ENCODE data around the gene CABLES1. TPM values are rescaled to one million over a fixed set of nuclear protein-coding genes. Genes with fewer than 3 reads are reported as not detected.
"Not testable (repeated sequence)": the region's sequence is repeated elsewhere in the genome, so short reads cannot be mapped to it uniquely, and the experiment has no call there.

Gene CABLES1, protein sequence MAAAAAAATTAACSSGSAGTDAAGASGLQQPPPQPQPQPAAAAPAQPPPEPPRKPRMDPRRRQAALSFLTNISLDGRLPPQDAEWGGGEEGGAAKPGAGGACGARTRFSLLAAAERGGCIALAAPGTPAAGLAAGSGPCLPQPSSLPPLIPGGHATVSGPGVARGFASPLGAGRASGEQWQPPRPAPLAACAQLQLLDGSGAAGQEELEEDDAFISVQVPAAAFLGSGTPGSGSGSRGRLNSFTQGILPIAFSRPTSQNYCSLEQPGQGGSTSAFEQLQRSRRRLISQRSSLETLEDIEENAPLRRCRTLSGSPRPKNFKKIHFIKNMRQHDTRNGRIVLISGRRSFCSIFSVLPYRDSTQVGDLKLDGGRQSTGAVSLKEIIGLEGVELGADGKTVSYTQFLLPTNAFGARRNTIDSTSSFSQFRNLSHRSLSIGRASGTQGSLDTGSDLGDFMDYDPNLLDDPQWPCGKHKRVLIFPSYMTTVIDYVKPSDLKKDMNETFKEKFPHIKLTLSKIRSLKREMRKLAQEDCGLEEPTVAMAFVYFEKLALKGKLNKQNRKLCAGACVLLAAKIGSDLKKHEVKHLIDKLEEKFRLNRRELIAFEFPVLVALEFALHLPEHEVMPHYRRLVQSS
- total RNA-seq: 1 to 10 TPM; 2.7 to 5.8 TPM

DNA sequence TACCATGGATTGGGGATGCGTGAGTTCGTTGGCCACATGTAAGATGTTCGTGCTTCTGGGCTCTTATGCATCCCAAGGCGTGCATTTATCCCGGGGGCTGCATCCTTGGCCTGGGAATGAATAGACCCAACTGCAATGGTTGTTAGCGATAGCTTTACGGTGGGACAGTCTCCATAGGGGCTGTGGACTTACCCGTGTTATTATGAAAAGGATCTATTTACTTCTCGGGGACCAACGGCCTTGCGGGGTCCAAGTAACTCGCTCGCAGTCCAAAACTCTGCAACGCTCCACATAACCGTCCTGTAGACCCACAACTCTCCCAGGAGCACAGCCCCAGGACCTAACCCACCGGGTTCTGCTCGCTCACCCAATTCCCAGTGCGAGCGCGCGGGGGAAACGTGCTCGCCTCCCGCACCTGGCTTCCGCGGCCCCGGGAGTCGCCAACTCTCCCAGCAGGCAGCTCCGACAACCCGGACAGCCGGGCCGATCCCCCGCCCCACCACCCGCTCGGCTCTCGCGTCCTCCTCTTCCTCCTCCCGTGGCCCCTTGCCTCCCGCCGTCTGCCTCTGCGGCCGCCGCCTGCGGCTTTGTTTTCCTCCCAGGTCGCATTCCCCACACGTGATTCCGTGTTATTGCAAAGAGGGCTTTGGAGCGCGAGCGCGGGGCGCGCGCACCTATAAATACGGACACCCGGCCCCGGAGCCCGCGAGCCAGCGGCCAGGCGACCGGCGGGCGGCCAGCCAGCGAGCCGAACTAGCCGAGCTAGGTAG, at the start of gene CABLES1:
Gene CABLES1 (plus strand): TSS at position 706 of the 770 bp plus-strand sequence. CDS start 278 bp downstream, outside the sequence.
- Mint-ChIP-seq H3K27me3 (peaks cover 35% of the 10 kb centered on the region), H3K27ac (no peak within 1 kb of the TSS)

DNA sequence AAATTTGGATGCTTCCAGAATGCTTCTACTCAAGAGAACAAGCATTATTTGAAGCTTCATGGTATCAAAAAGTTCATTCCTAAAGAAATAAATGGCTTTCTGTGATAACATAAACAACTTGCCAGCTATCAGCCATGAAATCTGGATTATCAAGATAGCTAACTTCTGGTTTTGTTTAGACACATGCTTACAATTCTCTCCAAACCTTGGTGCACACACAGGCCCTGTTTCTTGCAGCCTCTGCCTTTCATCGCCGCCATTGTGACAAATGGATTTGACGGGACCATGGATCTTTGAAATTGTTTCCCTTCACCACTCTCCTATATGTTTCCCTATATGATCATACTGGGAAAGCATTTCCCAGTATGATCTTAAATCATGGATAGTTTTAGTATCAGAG, 47.9 kb upstream of the CABLES1 start:
- Mint-ChIP-seq H3K4me3 (no peak overlapping the region), H3K9me3 (no peaks in the 10 kb centered on the region)

More for the DNA sequence above, at the start of gene CABLES1:
- peaks cover 10% of the 10 kb centered on the region for H3K36me3 Mint-ChIP-seq (ENCODE audit: low read depth)
- ATAC-seq (replicated peaks): peak; percentile 26
- H3K4me1 Mint-ChIP-seq: no peaks in the 10 kb centered on the region
- peak within 1 kb of the TSS; percentile 66 for H3K4me3 Mint-ChIP-seq
- H3K9me3 Mint-ChIP-seq: no peaks in the 10 kb centered on the region

DNA sequence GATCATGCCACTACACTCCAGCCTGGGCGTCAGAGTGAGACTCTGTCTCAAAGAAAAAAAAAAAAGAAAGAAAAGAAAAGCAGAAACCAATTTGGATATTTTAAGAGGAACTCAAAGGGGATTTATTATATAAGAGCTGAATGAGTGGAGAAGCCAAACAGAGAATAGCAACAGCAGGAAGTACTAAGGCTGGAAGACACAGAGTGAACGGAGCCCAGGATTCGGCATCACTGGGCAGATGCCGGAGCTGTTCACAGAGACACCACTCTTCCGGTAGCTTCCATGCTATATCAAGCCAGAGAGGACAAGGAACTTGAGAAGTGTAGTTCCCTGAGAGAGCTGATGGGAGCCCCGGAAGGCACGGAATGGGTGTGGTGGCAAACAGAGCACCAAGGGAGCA, 47.0 kb upstream of the CABLES1 start:
- no peaks in the 10 kb centered on the region for H3K36me3 Mint-ChIP-seq (ENCODE audit: low read depth)
- H3K4me3 Mint-ChIP-seq: no peak overlapping the region
- ATAC-seq (replicated peaks): no peak
- peaks cover 15% of the 10 kb centered on the region for H3K27me3 Mint-ChIP-seq
- H3K27ac Mint-ChIP-seq: no peak overlapping the region
- no peaks in the 10 kb centered on the region for H3K9me3 Mint-ChIP-seq
- H3K4me1 Mint-ChIP-seq: no peaks in the 10 kb centered on the region

More for the DNA sequence above, 47.9 kb upstream of the CABLES1 start:
- no peak overlapping the region for H3K27ac Mint-ChIP-seq
- no peak for ATAC-seq (replicated peaks)
- H3K36me3 Mint-ChIP-seq (ENCODE audit: low read depth): no peaks in the 10 kb centered on the region
- H3K4me1 Mint-ChIP-seq: no peaks in the 10 kb centered on the region
- peaks cover 15% of the 10 kb centered on the region for H3K27me3 Mint-ChIP-seq

DNA sequence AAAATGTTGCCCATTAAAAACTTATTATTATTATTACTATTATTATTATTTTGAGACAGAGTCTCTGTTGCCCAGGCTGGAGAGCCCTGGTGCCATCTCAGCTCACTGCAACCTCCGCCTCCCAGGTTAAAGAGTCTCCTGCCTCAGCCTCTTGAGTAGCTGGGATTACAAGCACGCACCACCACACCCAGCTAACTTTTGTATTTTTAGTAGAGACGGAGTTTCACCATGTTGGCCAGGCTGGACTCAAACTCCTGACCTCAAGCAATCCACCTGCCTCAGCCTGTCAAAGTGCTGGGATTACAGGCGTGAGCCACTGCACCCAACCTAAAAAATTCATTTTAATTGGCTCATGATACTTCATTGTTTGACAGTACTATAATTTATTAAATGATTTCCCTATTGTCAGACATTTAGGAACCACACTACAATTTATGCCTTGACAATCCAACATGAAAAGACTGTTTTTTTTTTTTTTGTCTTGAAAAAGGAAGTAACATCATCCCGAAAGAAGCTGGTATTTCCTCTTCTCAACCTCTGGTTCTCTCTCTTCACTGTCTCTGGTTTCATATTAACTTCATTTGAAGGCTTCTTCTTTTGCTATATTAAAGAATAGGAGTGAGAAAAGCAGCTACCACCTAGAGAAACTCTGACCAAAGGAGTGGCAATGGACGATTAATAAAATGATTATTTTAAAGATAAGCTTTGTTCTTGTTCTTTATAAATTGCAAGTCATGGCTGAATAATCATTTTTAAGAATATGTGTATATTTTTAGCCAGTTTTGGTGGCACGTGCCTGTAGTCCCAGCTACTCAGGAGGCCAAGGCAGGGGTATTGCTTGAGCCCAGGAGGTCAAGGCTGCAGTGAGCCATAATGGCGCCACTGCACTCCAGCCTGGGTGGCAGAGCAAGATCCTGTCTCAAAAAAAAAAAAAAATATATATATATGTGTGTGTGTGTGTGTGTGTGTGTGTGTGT, 44.0 kb upstream of the CABLES1 start:
- H3K4me3 Mint-ChIP-seq; H3K4me1 Mint-ChIP-seq; H3K36me3 Mint-ChIP-seq (ENCODE audit: low read depth); ATAC-seq (replicated peaks); H3K9me3 Mint-ChIP-seq; H3K27me3 Mint-ChIP-seq; H3K27ac Mint-ChIP-seq: not testable (repeated sequence)

DNA sequence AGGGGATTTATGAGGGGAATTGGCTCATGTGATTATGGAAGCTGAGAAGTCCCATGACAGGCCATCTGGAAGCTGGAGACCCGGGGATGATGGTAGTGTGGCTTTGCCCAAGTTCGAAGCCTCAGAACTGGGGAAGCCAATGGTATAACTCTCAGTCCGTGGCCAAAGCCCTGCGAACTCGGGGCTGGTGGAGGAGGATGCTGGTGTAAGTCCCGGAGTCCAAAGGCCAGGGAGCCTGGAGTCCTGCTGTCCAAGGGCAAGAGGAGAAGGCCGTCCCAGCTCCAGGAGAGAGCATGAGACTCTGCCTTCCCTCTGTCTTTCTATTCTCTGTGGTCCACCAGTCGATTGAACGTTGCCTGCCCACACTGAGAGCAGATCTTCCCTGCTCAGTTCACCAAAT, 43.2 kb upstream of the CABLES1 start:
- Mint-ChIP-seq H3K4me1 (no peaks in the 10 kb centered on the region), H3K27me3 (no peaks in the 10 kb centered on the region), H3K9me3 (no peaks in the 10 kb centered on the region), H3K4me3 (no peak overlapping the region), H3K27ac (no peak overlapping the region), H3K36me3 (ENCODE audit: low read depth) (no peaks in the 10 kb centered on the region)
- ATAC-seq (replicated peaks): no peak

DNA sequence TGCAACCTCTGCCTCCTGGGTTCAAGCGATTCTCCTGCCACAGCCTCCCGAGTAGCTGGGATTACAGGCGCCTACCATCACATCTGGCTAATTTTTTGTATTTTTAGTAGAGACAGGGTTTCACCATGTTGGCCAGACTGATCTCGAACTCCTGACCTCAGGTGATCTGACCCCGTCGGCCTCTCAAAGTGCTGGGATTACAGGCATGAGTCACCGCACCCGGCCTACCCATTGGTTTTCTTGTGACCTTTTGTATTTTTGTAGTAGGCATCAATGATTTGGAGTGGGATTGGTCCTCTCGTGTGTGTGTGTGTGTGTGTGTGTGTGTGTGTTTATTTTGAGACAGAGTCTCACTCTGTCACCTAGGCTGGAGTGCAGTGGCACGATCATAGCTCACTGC, 42.2 kb upstream of the CABLES1 start:
- H3K27me3 Mint-ChIP-seq; H3K27ac Mint-ChIP-seq; H3K4me1 Mint-ChIP-seq; H3K9me3 Mint-ChIP-seq; H3K4me3 Mint-ChIP-seq; H3K36me3 Mint-ChIP-seq (ENCODE audit: low read depth); ATAC-seq (replicated peaks): not testable (repeated sequence)

DNA sequence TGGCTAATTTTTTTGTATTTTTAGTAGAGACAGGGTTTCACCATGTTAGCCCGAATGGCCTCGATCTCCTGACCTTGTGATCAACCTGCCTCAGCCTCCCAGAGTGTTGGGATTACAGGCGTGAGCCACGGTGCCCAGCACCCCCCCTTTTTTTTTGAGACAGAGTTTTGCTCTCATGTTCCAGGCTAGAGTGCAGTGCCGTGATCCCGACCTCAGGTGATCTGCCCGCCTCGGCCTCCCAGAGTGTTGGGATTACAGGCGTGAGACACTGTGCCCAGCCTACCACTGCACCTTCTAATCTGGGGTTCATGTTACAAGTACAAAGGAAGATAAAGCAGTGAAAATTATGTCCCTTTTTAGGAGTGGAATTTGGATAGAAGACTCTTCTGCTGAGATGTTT, 41.5 kb upstream of the CABLES1 start:
- ATAC-seq (replicated peaks): no peak
- Mint-ChIP-seq H3K4me3 (no peak overlapping the region), H3K9me3 (no peaks in the 10 kb centered on the region), H3K27ac (no peak overlapping the region), H3K36me3 (ENCODE audit: low read depth) (no peaks in the 10 kb centered on the region), H3K4me1 (no peaks in the 10 kb centered on the region), H3K27me3 (no peaks in the 10 kb centered on the region)

DNA sequence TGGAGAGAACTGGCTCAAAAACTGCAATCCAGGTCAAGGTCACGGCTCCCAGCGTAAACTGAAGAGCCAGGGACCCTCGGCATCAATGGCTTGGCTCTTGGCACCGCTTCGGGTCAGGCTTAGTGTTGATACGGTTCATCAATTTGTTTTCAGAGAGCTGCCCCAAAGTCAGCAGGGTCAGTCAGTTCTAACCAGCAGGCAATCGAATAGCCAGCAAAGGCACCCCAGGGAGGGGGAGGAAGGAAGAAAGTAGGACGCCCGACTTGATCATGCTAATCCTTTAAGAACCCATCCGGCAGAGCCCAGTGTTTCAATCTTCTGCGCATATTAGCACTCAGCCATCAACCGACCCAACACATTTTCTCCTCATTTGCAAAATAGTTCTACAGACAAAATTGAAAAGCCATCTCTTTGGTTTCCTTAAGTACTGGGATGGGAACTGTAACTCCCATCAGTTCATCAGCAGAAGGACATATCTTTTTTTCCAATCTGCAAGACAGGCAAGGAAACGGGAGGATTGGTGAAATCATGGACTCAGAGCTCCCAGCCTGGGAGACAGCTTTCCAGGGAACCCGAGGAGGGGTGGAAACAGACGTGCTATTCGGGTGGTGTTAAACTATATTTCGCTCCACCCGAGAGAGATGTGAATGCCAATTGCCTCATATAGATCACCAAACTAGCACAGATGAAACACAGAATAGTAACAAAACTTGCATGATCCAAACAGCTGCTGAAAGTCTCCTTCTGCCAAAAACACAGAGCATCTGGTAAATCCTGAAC, 40.7 kb upstream of the CABLES1 start:
- H3K36me3 Mint-ChIP-seq (ENCODE audit: low read depth): no peaks in the 10 kb centered on the region
- no peaks in the 10 kb centered on the region for H3K9me3 Mint-ChIP-seq
- no peak overlapping the region for H3K27ac Mint-ChIP-seq
- no peaks in the 10 kb centered on the region for H3K4me1 Mint-ChIP-seq
- no peak overlapping the region for H3K4me3 Mint-ChIP-seq
- ATAC-seq (replicated peaks): no peak
- no peaks in the 10 kb centered on the region for H3K27me3 Mint-ChIP-seq

DNA sequence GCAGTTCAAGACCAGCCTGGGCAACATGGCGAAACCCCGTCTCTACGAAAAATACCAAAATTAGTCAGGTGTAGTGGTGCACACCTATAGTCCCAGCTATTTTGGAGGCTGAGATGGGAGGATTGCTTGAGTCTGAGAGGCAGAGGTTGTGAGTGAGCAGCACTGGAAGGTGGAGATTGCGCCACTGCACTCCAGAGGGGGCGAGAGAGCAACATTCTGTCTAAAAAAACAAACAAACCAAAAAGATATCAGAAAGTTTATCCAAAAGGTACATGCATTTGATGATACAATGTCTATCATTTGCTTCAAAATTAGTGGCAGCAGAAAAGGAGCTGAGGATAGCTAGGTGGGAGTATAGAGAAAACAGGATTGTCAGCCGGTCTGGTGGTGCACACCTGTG, 39.8 kb upstream of the CABLES1 start:
- no peaks in the 10 kb centered on the region for H3K9me3 Mint-ChIP-seq
- H3K36me3 Mint-ChIP-seq (ENCODE audit: low read depth): no peaks in the 10 kb centered on the region

DNA sequence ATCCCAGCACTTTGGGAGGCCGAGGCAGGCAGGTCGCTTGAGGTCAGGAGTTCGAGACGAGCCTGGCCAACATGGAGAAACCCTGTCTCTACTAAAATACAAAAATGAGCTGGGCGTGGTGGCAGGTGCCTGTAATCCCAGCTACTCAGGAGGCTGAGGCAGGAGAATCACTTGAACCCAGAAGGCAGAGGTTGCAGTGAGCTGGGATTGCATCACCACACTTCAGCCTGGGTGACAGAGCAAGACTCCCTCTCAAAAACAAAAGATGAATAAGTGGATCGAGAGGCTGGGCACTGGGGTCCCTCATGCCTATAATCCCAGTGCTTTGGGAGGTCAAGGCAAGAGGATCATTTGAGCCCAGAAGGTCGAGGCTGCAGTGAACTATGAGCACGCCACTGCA, 38.3 kb upstream of the CABLES1 start:
- not testable (repeated sequence) for H3K9me3 Mint-ChIP-seq; H3K27me3 Mint-ChIP-seq; H3K4me1 Mint-ChIP-seq; H3K27ac Mint-ChIP-seq; ATAC-seq (replicated peaks); H3K4me3 Mint-ChIP-seq; H3K36me3 Mint-ChIP-seq (ENCODE audit: low read depth)

More for the DNA sequence above, 39.8 kb upstream of the CABLES1 start:
- Mint-ChIP-seq H3K4me1 (no peaks in the 10 kb centered on the region), H3K4me3 (no peak overlapping the region), H3K27ac (no peak overlapping the region), H3K27me3 (no peaks in the 10 kb centered on the region)
- no peak for ATAC-seq (replicated peaks)

DNA sequence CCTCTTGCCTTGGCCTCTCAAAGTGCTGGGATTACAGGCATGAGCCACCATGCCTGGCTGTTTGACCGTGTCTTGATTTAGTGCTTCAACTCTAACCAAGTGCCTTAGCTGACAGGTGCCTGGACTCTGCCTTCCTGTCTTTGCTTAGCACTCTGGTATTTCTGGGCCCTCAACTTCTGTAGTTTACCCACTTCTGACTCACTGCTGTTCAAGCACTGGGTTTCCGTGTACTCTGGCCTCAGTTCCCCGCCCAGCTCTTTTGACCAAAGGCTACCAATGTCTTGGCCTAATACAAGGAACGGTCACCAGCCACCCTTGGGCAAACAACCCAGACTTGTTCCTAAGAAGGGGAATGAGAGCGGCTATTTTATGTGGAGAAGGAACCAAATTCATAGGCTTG, 35.7 kb upstream of the CABLES1 start:
- no peak for ATAC-seq (replicated peaks)
- Mint-ChIP-seq H3K27ac (no peak overlapping the region), H3K9me3 (no peaks in the 10 kb centered on the region), H3K4me3 (no peak overlapping the region), H3K36me3 (ENCODE audit: low read depth) (no peaks in the 10 kb centered on the region), H3K4me1 (no peaks in the 10 kb centered on the region), H3K27me3 (no peaks in the 10 kb centered on the region)

DNA sequence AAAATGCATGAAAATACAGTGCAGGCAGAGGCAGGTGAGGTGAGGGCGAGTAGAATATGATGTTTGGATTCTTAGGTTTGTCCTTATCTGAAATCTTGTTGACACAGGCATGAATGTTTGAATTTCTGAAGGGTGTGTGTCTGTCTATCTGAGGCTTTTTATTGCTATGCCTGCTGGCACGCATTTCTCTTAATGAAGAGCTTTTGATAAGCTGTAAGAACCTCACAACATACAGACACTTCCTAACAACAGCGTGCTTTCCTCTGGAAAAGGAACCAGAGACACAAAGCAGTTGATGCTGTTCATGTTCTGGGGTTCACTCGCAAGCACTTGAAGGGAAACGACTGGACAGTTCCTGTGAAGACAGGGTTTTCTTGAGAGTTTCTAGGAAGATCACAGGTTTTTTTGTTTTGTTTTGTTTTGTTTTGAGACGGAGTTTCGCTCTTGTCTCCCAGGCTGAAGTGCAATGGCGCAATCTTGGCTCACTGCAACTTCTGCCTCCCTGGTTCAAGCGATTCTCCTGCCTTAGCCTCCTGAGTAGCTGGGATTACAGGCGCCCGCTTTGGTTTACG, 33.3 kb upstream of the CABLES1 start:
- Mint-ChIP-seq H3K9me3 (no peaks in the 10 kb centered on the region), H3K4me1 (no peaks in the 10 kb centered on the region), H3K36me3 (ENCODE audit: low read depth) (no peaks in the 10 kb centered on the region), H3K27ac (no peak overlapping the region), H3K4me3 (no peak overlapping the region), H3K27me3 (no peaks in the 10 kb centered on the region)
- no peak for ATAC-seq (replicated peaks)
